ENCODE results near the gene NUDT14. TPM values are rescaled to one million over a fixed set of nuclear protein-coding genes. Genes with fewer than 3 reads are reported as not detected.

The NUDT14 gene
- total and polyA plus RNA-seq, 2 of the 4 experiments (the other 2 are of a cell fraction) = 5.6 to 9.3 TPM

DNA sequence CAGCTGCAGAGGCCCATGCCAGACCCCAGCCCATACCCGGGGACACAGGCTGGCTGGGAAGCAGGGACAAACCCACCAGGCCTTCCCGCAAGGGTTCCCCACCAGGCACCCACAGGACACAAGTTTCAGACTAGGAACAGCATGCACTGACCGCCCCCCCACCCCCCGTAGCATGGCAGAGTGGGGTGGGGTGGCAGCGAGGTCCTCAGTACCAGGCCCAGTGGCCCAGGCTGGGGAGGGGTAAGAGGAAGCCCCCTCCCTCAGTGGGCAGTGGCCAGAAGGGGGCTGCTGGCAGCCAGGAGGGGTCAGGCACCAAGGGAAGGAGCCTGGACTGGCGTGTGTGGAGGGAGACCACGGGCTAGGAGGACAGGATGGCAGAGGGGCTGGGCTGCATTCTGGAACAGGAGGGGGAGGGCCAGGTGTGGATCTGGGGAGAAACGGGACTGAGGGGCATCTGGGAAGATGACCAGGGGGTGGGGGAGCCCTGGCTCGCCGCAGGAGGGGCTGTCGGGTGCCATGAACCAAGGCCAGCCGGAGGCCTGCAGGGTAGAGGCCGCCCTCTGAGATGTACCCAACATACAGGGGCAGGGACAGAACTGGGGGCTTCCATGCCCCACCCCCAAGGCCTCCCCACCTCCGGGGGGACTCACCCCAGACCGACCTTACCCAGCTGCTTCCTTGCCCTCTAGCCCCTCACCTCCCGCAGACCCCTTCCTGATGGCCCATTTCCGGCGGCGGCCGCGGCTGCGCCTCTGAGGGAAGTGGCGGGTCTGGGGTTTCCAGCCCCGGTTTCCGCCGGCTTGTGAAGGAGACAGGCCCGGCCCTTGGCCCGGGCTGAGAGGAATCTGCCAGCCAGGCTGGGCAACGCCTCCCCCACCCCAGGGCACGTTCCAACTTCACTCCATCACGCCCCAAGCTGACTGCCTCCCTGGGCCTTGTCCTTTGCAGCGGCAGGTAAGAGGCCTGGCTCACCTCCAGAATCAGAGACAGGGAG lies 6.9 kb downstream of the NUDT14 start:
- H2AFZ ChIP-seq (replicated peaks; ENCODE audit: low read length, poor library complexity) = no peak overlapping the region
- H2BK15ac ChIP-seq (ENCODE audit: low read depth, low read length) = no peak overlapping the region
- dilution Hi-C loops (cut with HindIII; ENCODE audit: low sequenced_read_pairs, unreplicated experiment) = no loop called here
- H3K79me1 ChIP-seq (ENCODE audit: low read depth in 1 of 2, low read length in 2 of 2) = no peaks in the 10 kb centered on the region
- H3K14ac ChIP-seq (replicated peaks; ENCODE audit: low read depth, low read length) = no peak overlapping the region
- peaks cover 27% of the 10 kb centered on the region for H3K27me3 ChIP-seq (ENCODE audit: control insufficient read depth, insufficient read depth, low read length)
- no peak for TF ChIP-seq BHLHE40 (IDR thresholded peaks at IDR 0.05; ENCODE audit: low read depth, low read length)
- no peak for TF ChIP-seq SMC3 (IDR thresholded peaks at IDR 0.05; ENCODE audit: low read depth, low read length)
- no peak for TF ChIP-seq CEBPB (IDR thresholded peaks at IDR 0.05; ENCODE audit: low read depth, low read length)
- TF ChIP-seq POLR2A (IDR thresholded peaks at IDR 0.05; ENCODE audit: low read depth, low read length) = no peak
- no peak for TF ChIP-seq FOS (IDR thresholded peaks at IDR 0.05; ENCODE audit: low read depth, low read length)
- no peak for TF ChIP-seq CHD1 (IDR thresholded peaks at IDR 0.05; ENCODE audit: low read depth, low read length)
- no peak for TF ChIP-seq USF2 (IDR thresholded peaks at IDR 0.05; ENCODE audit: low read depth, low read length)
- no peak for TF ChIP-seq MXI1 (IDR thresholded peaks at IDR 0.05; ENCODE audit: borderline replicate concordance, low read depth, low read length)
- no peak overlapping the region for H4K91ac ChIP-seq (ENCODE audit: insufficient read depth, low read depth, low read length)
- ATAC-seq (ENCODE audit: low read depth) = no peak
- no peak overlapping the region for H3K4me3 ChIP-seq (ENCODE audit: insufficient read depth, low read depth, low read length)
- H4K5ac ChIP-seq (ENCODE audit: low read depth, low read length) = no peak overlapping the region
- no peak overlapping the region for H2AK9ac ChIP-seq (replicated peaks; ENCODE audit: low read depth, low read length, poor library complexity)
- no peak overlapping the region for H3K56ac ChIP-seq (ENCODE audit: extremely low read depth, insufficient read depth, low read length)
- H2AK5ac ChIP-seq (ENCODE audit: low read depth, low read length) = no peak overlapping the region
- POLR2A ChIA-PET (ENCODE audit: unreplicated experiment) = no interaction called here
- no peaks in the 10 kb centered on the region; the same call in 1 of the 2 replicates for H4K20me1 ChIP-seq (ENCODE audit: insufficient read depth, low read length)
- no peaks in the 10 kb centered on the region for H3K9me3 ChIP-seq (ENCODE audit: control insufficient read depth, insufficient read depth, low read length)
- CTCF ChIA-PET = no interaction called here
- H3K4me1 ChIP-seq (ENCODE audit: control insufficient read depth, insufficient read depth, low read length) = peaks cover 2% of the 10 kb centered on the region; the same call in 1 of the 2 replicates
- no peak overlapping the region for H2BK5ac ChIP-seq (ENCODE audit: low read depth, low read length, poor library complexity, severe bottlenecking)
- H3K27ac ChIP-seq (ENCODE audit: insufficient read depth, low read length) = no peak overlapping the region
- DNase-seq = no peak
- no peak overlapping the region for H3K23ac ChIP-seq (ENCODE audit: low read depth, low read length)
- intact Hi-C loops (cut with micrococcal nuclease) = no loop called here
- in situ Hi-C loops (cut with MboI; ENCODE audit: low sequenced_read_pairs) = no loop called here
- H3K4ac ChIP-seq (ENCODE audit: low read depth, low read length) = no peak overlapping the region
- H3K9ac ChIP-seq (ENCODE audit: low read depth, low read length) = no peak overlapping the region
- no peaks in the 10 kb centered on the region for H3K9me1 ChIP-seq (ENCODE audit: insufficient read depth, low read length)
- H3K36me3 ChIP-seq (ENCODE audit: control insufficient read depth, insufficient read depth, low read length) = no peaks in the 10 kb centered on the region
- whole genome bisulfite sequencing, 2 experiments (ENCODE audit: extremely low coverage in 2 of 2, insufficient read length in 1 of 2) = 67% methylated on average over 14 of the region's 32 CpGs; no CpG with 5 or more reads in 1 of the 2 experiments
- no peak overlapping the region for H3K4me2 ChIP-seq (ENCODE audit: low read depth, low read length)
- H4K8ac ChIP-seq (ENCODE audit: low read depth in 2 of 2, low read length in 2 of 2) = no peak overlapping the region
- no peak overlapping the region for H2BK20ac ChIP-seq (ENCODE audit: low read depth, low read length)
- no TSS peak for BruUV-seq (replicated peaks)
- no peak overlapping the region for H3K18ac ChIP-seq (ENCODE audit: low read depth, low read length)
- no peak overlapping the region for H2BK120ac ChIP-seq (ENCODE audit: low read depth, low read length)
